ENCODE data around the gene ORAI2. TPM values are rescaled to one million over a fixed set of nuclear protein-coding genes. Genes with fewer than 3 reads are reported as not detected.
A peak's percentile ranks its signal among the peaks of the same experiment; 100 is the strongest.
"Not testable (repeated sequence)": the region's sequence is repeated elsewhere in the genome, so short reads cannot be mapped to it uniquely, and the experiment has no call there.

Gene ORAI2
- total RNA-seq, 1 donor from 2014 or later: 39.3 TPM

DNA sequence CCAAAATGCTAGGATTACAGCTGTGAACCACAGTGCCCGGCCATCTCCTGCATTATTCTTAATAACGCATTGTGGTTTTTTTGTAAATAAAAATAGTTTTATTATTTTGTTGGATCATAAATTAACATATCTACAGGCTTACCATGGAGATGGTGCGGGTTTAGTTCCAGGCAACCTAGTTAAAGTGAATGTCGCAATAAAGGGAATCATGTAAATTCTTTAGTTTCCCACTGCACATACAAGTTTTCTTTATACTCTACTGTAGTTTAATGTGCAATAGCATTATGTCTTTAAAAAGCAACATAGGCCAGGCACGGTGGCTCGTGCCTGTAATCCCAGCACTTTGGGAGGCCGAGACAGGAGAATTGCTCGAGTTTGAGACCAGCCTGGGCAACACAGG lies 34.8 kb upstream of the ORAI2 start:
- H3K9me3 Mint-ChIP-seq (ENCODE audit: unreplicated experiment): no peaks in the 10 kb centered on the region
- TF ChIP-seq, protein P1, sequence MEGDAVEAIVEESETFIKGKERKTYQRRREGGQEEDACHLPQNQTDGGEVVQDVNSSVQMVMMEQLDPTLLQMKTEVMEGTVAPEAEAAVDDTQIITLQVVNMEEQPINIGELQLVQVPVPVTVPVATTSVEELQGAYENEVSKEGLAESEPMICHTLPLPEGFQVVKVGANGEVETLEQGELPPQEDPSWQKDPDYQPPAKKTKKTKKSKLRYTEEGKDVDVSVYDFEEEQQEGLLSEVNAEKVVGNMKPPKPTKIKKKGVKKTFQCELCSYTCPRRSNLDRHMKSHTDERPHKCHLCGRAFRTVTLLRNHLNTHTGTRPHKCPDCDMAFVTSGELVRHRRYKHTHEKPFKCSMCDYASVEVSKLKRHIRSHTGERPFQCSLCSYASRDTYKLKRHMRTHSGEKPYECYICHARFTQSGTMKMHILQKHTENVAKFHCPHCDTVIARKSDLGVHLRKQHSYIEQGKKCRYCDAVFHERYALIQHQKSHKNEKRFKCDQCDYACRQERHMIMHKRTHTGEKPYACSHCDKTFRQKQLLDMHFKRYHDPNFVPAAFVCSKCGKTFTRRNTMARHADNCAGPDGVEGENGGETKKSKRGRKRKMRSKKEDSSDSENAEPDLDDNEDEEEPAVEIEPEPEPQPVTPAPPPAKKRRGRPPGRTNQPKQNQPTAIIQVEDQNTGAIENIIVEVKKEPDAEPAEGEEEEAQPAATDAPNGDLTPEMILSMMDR (IDR thresholded peaks at IDR 0.05; ENCODE audit: unreplicated experiment): no peak
- peaks cover 23% of the 10 kb centered on the region for H3K4me1 Mint-ChIP-seq (ENCODE audit: unreplicated experiment)
- H3K27ac Mint-ChIP-seq (ENCODE audit: unreplicated experiment): no peak overlapping the region
- no peak overlapping the region for H3K4me3 Mint-ChIP-seq (ENCODE audit: unreplicated experiment)
- no peak for DNase-seq (ENCODE audit: low spot score)
- peaks cover 41% of the 10 kb centered on the region for H3K36me3 Mint-ChIP-seq (ENCODE audit: low read depth, unreplicated experiment)
- peaks cover 16% of the 10 kb centered on the region for H3K27me3 Mint-ChIP-seq (ENCODE audit: unreplicated experiment)

DNA sequence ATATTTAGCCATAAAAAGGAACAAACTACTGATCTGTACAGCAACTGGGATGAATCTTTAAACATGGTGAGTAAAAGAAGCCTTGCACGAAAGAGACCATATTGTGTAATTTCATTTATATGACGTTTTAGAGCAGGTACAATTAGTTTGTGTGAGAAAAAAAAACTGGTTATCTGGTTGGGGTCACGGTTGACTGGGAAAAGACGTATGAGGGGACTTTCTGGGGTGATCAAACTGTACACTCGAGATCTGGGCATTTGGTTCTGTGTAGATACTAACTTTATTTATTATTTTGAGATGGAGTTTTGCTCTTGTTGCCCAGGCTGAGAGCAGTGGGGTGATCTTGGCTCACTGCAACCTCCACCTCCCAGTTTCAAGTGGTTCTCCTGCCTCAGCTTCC lies 33.0 kb upstream of the ORAI2 start:
- TF ChIP-seq, protein P1 (IDR thresholded peaks at IDR 0.05; ENCODE audit: unreplicated experiment): no peak
- H3K4me1 Mint-ChIP-seq (ENCODE audit: unreplicated experiment): peaks cover 15% of the 10 kb centered on the region
- H3K4me3 Mint-ChIP-seq (ENCODE audit: unreplicated experiment): peak overlapping the region; percentile 6
- H3K27me3 Mint-ChIP-seq (ENCODE audit: unreplicated experiment): peaks cover 16% of the 10 kb centered on the region
- no peak overlapping the region for H3K27ac Mint-ChIP-seq (ENCODE audit: unreplicated experiment)
- H3K9me3 Mint-ChIP-seq (ENCODE audit: unreplicated experiment): no peaks in the 10 kb centered on the region
- no peak for DNase-seq (ENCODE audit: low spot score)
- H3K36me3 Mint-ChIP-seq (ENCODE audit: low read depth, unreplicated experiment): peaks cover 48% of the 10 kb centered on the region

DNA sequence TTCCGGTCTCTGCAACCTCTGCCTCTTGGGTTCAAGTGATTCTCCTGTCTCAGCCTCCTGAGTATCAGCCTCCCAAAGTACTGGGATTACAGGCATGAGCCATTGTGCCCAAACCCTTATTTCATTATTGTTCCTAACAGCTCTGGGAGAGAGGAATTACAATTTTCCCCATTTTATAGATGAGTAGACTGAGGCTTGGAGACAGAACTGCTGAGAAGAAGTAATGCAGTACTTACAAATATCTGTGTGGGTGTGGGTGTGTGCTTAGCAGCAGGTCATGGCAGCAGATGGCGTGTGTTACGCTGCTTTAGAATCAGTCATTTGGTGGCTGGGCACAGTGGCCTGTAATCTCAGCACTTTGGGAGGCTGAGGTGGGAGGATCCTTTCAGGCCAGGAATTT lies 29.8 kb upstream of the ORAI2 start:
- Mint-ChIP-seq H3K4me3 (ENCODE audit: unreplicated experiment) (no peak overlapping the region), H3K9me3 (ENCODE audit: unreplicated experiment) (no peaks in the 10 kb centered on the region), H3K4me1 (ENCODE audit: unreplicated experiment) (no peaks in the 10 kb centered on the region), H3K27me3 (ENCODE audit: unreplicated experiment) (peaks cover 3% of the 10 kb centered on the region), H3K36me3 (ENCODE audit: low read depth, unreplicated experiment) (peaks cover 63% of the 10 kb centered on the region), H3K27ac (ENCODE audit: unreplicated experiment) (no peak overlapping the region)
- DNase-seq (ENCODE audit: low spot score): no peak
- TF ChIP-seq, protein P1 (IDR thresholded peaks at IDR 0.05; ENCODE audit: unreplicated experiment): no peak

DNA sequence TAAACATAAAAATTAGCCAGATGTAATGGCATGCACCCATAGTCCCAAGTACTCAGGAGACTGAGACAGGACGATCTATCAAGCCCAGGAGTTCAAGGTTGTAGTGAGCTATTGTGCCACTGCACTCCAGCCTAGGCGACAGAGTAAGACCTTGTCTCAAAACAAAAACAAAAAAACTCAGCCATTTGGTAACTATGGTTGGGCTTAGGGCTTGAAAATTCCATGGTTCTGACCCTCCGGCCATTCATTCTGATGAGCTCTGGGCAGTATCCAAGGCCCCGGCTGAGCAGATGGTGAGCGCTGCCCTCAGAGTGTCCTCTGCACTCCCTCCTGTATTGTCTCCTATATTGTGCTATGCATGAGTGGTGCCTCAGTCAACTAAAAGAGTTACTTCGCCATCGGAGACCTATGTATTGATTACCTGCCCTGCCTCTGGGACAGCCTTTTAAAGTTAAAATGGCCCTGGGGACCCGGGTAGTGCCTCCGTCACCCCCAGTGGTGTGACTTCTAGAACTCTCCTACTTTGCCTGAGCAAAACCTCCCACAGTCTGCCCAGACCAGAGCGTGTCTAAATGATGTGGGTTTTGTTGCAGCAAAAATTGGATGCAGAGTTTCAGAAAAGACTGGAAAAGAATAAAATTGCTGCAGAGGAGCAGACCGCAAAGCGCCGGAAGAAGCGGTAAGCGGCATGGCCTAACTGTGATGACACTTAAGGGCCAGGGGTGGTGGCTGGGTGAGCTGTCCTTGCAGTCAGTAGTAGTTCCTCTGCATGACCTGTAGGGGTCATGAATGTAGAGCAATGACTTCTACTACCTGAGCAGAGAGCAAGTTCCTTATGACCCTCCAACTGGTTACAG lies 29.1 kb upstream of the ORAI2 start:
- H3K4me1 Mint-ChIP-seq (ENCODE audit: unreplicated experiment): no peaks in the 10 kb centered on the region
- no peak overlapping the region for H3K27ac Mint-ChIP-seq (ENCODE audit: unreplicated experiment)
- H3K9me3 Mint-ChIP-seq (ENCODE audit: unreplicated experiment): no peaks in the 10 kb centered on the region
- TF ChIP-seq, protein P1 (IDR thresholded peaks at IDR 0.05; ENCODE audit: unreplicated experiment): peak; percentile 71
- peaks cover 64% of the 10 kb centered on the region for H3K36me3 Mint-ChIP-seq (ENCODE audit: low read depth, unreplicated experiment)
- DNase-seq (ENCODE audit: low spot score): peak; percentile 21
- no peak overlapping the region for H3K4me3 Mint-ChIP-seq (ENCODE audit: unreplicated experiment)
- H3K27me3 Mint-ChIP-seq (ENCODE audit: unreplicated experiment): peaks cover 3% of the 10 kb centered on the region

DNA sequence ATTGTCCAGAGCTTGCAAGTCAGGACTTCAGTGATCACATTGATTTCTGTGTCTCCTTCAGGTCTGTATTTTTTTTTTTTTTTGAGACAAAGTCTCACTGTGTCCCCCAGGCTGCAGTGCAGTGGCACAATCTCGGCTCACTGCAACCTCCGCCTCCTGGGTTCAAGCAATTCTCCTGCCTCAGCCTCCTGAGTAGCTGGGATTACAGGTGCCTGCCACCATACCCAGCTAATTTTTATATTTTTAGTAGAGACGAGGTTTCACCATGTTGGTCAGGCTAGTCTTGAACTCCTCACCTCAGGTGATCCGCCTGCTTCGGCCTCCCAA lies 28.6 kb upstream of the ORAI2 start:
- not testable (repeated sequence) for H3K4me1 Mint-ChIP-seq (ENCODE audit: unreplicated experiment); H3K4me3 Mint-ChIP-seq (ENCODE audit: unreplicated experiment); H3K27ac Mint-ChIP-seq (ENCODE audit: unreplicated experiment); H3K9me3 Mint-ChIP-seq (ENCODE audit: unreplicated experiment); DNase-seq (ENCODE audit: low spot score); H3K27me3 Mint-ChIP-seq (ENCODE audit: unreplicated experiment)
- TF ChIP-seq, protein P1 (IDR thresholded peaks at IDR 0.05; ENCODE audit: unreplicated experiment): peak; percentile 35
- peaks cover 67% of the 10 kb centered on the region for H3K36me3 Mint-ChIP-seq (ENCODE audit: low read depth, unreplicated experiment)

Measured in endothelial cell (in vitro differentiated cells).